ENCODE data around the gene KRT79.
"Not testable (repeated sequence)": the region's sequence is repeated elsewhere in the genome, so short reads cannot be mapped to it uniquely, and the experiment has no call there.

Gene KRT79

GRCh38 chr12:52805000-52805399, 29.1 kb downstream of the KRT79 start:
- no peak for DNase-seq (ENCODE audit: low read depth)

GRCh38 chr12:52802442-52802841, 31.7 kb downstream of the KRT79 start:
- DNase-seq (ENCODE audit: low read depth) = no peak

DNA sequence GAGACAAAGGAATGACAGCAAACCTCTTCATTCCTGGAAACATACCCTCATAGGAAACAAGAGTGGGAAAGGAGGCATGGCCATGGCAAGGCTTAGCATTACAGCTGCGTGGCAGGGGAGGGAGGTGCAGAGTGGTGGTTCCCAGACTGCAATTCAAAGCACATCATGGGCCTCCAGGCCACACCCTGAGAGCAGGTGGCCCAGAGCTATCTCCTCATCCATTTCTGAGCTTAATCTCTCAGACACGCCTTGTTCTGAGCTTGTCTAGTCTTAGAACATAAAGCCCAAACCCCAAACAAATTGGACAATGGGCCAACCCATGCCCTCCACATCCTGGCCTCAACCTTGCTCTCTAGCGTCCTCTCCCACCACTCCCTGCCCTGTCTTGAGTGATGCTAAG, 32.3 kb downstream of the KRT79 start:
- DNase-seq (ENCODE audit: low read depth) = no peak

GRCh38 chr12:52800259-52800917, 33.7 kb downstream of the KRT79 start:
- DNase-seq (ENCODE audit: low read depth) = no peak

DNA sequence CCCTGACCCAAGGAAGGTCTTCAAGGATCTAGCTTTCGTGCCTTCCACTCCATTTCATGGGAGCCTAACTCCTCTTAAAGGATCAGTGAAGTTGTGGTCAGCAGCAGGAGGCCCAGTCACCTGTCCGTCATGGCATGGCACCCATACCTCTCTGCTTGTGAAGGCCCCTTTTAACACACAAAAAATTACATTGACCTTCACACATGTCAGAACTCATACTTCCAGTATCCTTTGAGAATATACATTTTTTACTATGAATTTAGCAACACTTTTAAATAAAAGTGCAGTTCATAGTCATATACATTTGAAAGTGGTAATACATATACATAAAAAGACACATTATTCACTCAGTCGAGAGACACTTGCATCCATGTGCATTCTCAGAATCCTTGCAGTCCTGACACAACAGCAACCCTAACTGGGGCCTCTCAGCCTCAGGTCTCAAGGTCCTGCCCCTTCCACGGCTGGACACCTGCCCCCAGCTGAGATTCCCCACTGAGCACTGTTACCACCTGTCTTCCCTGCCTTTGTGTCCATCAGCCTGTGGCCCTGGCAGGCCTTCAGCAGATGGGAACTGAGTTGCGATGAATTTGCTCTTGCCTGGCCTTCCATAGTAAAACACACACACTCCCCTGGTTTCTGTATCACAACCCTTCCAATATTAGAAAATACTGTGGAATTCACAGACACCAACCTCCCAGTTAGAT, 34.5 kb downstream of the KRT79 start:
- DNase-seq (ENCODE audit: low read depth) = no peak

DNA sequence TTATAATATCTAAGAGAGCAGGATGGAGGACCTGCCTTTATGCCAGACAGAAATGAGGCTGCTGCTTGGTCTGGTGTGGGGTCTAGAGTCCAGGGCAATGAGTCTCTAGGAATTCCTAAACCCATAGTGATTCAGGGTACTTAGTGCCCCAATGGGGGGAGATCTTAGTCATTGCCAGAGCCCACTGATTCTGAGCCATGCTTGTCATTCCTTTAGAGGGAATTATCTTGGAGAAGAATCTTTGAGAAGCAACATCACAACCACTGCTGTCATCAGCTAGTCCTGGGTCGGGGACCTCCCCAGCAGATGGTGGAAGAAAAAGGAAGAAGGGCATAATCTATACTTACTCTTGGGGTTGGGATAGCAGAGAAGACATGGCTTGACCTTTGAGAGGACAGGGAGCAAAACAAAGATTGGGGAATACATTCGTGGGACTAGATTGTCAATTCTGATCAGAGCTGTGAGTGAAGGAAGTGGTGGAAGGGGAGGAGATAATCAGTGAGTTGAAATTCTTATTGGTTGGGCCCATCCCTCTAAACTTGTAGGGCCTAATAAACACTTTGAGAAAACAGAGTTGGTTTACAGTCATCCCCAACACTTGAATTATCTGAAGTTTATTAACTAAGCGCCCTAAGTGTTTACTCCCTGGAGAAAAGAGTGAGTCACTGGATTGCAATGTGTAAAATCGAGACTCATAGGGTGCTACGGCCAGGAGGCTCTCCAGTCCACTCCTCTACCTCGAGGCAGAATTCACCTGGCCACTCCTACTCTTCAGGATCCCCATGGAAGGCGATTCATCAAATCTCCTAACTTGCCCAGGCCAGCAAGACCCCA, 35.2 kb downstream of the KRT79 start:
- peak; percentile 88 for DNase-seq (ENCODE audit: low read depth)

- DNase-seq (ENCODE audit: low read depth) = peak; percentile 93
Observed at GRCh38 chr12:52798003-52798670, 36.0 kb downstream of the KRT79 start.

DNA sequence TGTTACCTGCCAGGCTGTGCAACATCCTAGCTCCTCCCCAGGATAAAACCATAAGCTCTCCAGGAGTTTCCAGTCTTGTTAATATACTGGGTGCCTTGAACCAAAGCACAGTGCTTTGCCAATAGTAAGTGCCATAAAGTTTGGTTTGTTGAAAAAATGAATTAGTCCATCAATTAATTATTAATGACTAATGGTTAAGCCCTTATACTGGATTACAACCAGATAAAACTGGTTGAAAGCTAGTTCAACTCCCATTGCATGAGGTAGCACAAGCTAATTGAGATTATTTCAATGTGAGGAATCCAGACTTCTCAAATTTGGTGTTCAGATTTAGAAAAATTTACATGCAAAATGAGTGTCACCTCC, 36.6 kb downstream of the KRT79 start:
- no peak for DNase-seq (ENCODE audit: low read depth)

GRCh38 chr12:52796839-52797528, 37.1 kb downstream of the KRT79 start:
- DNase-seq (ENCODE audit: low read depth) = no peak

GRCh38 chr12:52796429-52796794, 37.7 kb downstream of the KRT79 start:
- no peak for DNase-seq (ENCODE audit: low read depth)

- DNase-seq (ENCODE audit: low read depth) = no peak
Observed at GRCh38 chr12:52795694-52796428, 38.2 kb downstream of the KRT79 start, which contains the start of gene KRT3. TSS of gene KRT3 (minus strand) at chr12:52796117. CDS start at chr12:52796042, 75 bp downstream.

DNA sequence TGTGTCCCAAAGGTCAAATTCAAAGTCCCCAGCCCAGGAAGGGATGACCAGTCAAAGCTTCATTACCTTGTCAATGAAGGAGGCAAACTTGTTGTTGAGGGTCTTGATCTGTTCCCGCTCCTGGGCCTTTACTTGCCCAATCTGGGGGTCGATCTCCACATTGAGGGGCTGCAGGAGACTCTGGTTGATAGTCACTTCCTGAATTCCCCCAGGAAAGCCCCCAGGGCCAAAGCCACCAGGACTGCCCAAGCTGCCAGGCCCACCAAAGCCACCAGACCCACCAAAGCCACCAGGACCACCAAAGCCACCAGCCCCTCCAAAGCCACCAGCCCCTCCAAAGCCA, 38.8 kb downstream of the KRT79 start:
- not testable (repeated sequence) for DNase-seq (ENCODE audit: low read depth)

- DNase-seq (ENCODE audit: low read depth) = peak; percentile 76
Observed at GRCh38 chr12:52794479-52795331, 39.4 kb downstream of the KRT79 start.

- DNase-seq (ENCODE audit: low read depth) = no peak
Observed at GRCh38 chr12:52792185-52793029, 41.7 kb downstream of the KRT79 start.

- DNase-seq (ENCODE audit: low read depth) = no peak
Observed at GRCh38 chr12:52791271-52792184, 42.6 kb downstream of the KRT79 start.

GRCh38 chr12:52790427-52791270, 43.5 kb downstream of the KRT79 start:
- DNase-seq (ENCODE audit: low read depth) = no peak
